ENCODE results near the gene ATXN1. TPM values are rescaled to one million over a fixed set of nuclear protein-coding genes. Genes with fewer than 3 reads are reported as not detected.
A peak's percentile ranks its signal among the peaks of the same experiment; 100 is the strongest.

Gene ATXN1
- polyA plus RNA-seq, 1 of the 3 experiments (the other 2 are of a cell fraction): 7.9 TPM

DNA sequence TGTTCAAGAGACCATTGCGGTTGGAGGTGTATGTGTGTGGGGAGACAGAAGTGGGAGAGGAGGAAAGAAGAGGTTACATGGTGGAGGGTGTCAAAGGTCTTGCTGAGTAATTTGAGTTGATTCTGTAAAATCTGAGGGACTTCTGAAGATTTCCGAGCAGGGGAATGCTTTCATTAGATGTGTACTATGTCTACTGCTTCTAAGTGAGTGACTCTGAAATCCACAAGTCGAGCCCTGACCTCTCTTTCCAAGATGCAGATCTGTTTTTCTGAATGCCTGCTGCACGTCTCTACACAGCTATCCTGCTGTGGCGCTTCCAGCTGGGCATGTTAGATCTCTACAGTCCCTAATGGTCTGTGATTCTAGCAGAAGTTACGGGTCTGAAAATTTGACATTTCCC is 209.8 kb downstream of the ATXN1 start:
- Histone ChIP-seq H2AFZ (ENCODE audit: low read depth) (no peak overlapping the region), H3K9me2 (no peaks in the 10 kb centered on the region), H4K20me1 (ENCODE audit: insufficient read depth) (peaks cover 4% of the 10 kb centered on the region; the same call in 1 of the 2 replicates), H3K4me1 (ENCODE audit: control insufficient read depth in 1 of 2, insufficient read depth in 2 of 2, low read depth in 1 of 2, low read length in 1 of 2) (no peaks in the 10 kb centered on the region), H3K79me2 (ENCODE audit: insufficient read depth) (peaks cover 4% of the 10 kb centered on the region; the same call in 1 of the 2 replicates), H3K27ac (ENCODE audit: low read depth in 2 of 2, low read length in 1 of 2) (no peak overlapping the region), H3K9me3 (no peaks in the 10 kb centered on the region), H3K9ac (no peak overlapping the region), H3K36me3 (replicated peaks in 1 of 2; ENCODE audit: control insufficient read depth in 1 of 2, insufficient read depth in 2 of 2, low read length in 1 of 2) (peaks cover 0 to 31% of the 10 kb centered on the region in 2 experiments), H3K4me3 (ENCODE audit: low read depth in 2 of 2, low read length in 1 of 2) (no peak overlapping the region), H3F3A (replicated peaks; ENCODE audit: insufficient read depth) (no peaks in the 10 kb centered on the region), H3K4me2 (no peak overlapping the region), H3K27me3 (ENCODE audit: insufficient read depth) (no peaks in the 10 kb centered on the region)
- TF ChIP-seq, protein P1, sequence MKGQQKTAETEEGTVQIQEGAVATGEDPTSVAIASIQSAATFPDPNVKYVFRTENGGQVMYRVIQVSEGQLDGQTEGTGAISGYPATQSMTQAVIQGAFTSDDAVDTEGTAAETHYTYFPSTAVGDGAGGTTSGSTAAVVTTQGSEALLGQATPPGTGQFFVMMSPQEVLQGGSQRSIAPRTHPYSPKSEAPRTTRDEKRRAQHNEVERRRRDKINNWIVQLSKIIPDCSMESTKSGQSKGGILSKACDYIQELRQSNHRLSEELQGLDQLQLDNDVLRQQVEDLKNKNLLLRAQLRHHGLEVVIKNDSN (IDR thresholded peaks at IDR 0.05; ENCODE audit: borderline replicate concordance, low read depth): no peak
- no peak for TF ChIP-seq NRF1 (IDR thresholded peaks at IDR 0.05; ENCODE audit: low read depth, low read length)
- TF ChIP-seq, protein P2, sequence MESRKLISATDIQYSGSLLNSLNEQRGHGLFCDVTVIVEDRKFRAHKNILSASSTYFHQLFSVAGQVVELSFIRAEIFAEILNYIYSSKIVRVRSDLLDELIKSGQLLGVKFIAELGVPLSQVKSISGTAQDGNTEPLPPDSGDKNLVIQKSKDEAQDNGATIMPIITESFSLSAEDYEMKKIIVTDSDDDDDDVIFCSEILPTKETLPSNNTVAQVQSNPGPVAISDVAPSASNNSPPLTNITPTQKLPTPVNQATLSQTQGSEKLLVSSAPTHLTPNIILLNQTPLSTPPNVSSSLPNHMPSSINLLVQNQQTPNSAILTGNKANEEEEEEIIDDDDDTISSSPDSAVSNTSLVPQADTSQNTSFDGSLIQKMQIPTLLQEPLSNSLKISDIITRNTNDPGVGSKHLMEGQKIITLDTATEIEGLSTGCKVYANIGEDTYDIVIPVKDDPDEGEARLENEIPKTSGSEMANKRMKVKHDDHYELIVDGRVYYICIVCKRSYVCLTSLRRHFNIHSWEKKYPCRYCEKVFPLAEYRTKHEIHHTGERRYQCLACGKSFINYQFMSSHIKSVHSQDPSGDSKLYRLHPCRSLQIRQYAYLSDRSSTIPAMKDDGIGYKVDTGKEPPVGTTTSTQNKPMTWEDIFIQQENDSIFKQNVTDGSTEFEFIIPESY (IDR thresholded peaks at IDR 0.05; ENCODE audit: borderline replicate concordance, low read depth): no peak
- no peak for DNase-seq
- WGBS (ENCODE audit: low lambda C conversion rate): 84% methylated on average over 6 of the region's 6 CpGs
- CTCF ChIA-PET: no interaction called here
- POLR2A ChIA-PET: no interaction called here

DNA sequence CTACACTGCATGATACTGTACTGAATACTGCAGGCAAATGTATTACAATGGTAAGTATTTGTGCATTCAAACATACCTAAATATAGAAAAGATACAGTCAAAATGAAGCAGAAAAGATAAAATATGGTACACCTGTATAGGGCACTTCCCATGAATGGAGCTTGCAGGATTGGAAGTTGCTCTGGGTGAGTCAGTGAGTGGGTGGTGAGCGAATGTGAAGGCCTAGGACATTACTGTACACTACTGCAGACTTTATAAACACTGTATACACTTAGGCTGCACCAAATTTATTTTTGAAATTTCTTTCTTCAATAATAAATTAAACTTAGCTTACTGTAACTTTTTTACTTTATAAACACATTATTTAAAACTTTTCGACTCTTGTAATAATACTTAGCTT is 213.1 kb downstream of the ATXN1 start:
- POLR2A ChIA-PET: no interaction called here
- no peaks in the 10 kb centered on the region for H3K9me2 ChIP-seq
- no peaks in the 10 kb centered on the region for H3K9me3 ChIP-seq
- WGBS (ENCODE audit: low lambda C conversion rate): 97% methylated on average over 2 of the region's 2 CpGs
- no peaks in the 10 kb centered on the region for H3K4me1 ChIP-seq (ENCODE audit: control insufficient read depth in 1 of 2, insufficient read depth in 2 of 2, low read depth in 1 of 2, low read length in 1 of 2)
- peaks cover 4% of the 10 kb centered on the region; the same call in 1 of the 2 replicates for H4K20me1 ChIP-seq (ENCODE audit: insufficient read depth)
- H3K4me3 ChIP-seq (ENCODE audit: low read depth in 2 of 2, low read length in 1 of 2): no peak overlapping the region
- peaks cover 4% of the 10 kb centered on the region; the same call in 1 of the 2 replicates for H3K79me2 ChIP-seq (ENCODE audit: insufficient read depth)
- no peaks in the 10 kb centered on the region for H3K27me3 ChIP-seq (ENCODE audit: insufficient read depth)
- H3K36me3 ChIP-seq (replicated peaks in 1 of 2; ENCODE audit: control insufficient read depth in 1 of 2, insufficient read depth in 2 of 2, low read length in 1 of 2): peaks cover 0 to 21% of the 10 kb centered on the region in 2 experiments
- 0 out of 2 replicates have a peak overlapping the region, but pooled peaks have one; percentile 14 for H3K4me2 ChIP-seq
- DNase-seq: no peak
- CTCF ChIA-PET: no interaction called here
- TF ChIP-seq SMC3 (IDR thresholded peaks at IDR 0.05; ENCODE audit: low read depth, low read length) (no peak), FOSL2 (IDR thresholded peaks at IDR 0.05; ENCODE audit: borderline replicate concordance, low read depth) (no peak), EZH2phosphoT487 (IDR thresholded peaks at IDR 0.05; ENCODE audit: borderline replicate concordance, low read depth) (no peak), JUND (IDR thresholded peaks at IDR 0.05) (no peak), TCF12 (IDR thresholded peaks at IDR 0.05) (no peak), SIN3A (IDR thresholded peaks at IDR 0.05; ENCODE audit: borderline replicate concordance, low read depth, low read length) (no peak), MXI1 (IDR thresholded peaks at IDR 0.05; ENCODE audit: low read depth, low read length) (no peak), TAF1 (IDR thresholded peaks at IDR 0.05; ENCODE audit: borderline replicate concordance, low read depth, low read length) (no peak)
- TF ChIP-seq, protein P1 (IDR thresholded peaks at IDR 0.05; ENCODE audit: borderline replicate concordance, low read depth): no peak
- TF ChIP-seq, protein P2 (IDR thresholded peaks at IDR 0.05; ENCODE audit: borderline replicate concordance, low read depth): no peak
- TF ChIP-seq, protein P3, sequence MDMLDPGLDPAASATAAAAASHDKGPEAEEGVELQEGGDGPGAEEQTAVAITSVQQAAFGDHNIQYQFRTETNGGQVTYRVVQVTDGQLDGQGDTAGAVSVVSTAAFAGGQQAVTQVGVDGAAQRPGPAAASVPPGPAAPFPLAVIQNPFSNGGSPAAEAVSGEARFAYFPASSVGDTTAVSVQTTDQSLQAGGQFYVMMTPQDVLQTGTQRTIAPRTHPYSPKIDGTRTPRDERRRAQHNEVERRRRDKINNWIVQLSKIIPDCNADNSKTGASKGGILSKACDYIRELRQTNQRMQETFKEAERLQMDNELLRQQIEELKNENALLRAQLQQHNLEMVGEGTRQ (IDR thresholded peaks at IDR 0.05; ENCODE audit: borderline replicate concordance, low read depth, low read length): no peak
- TF ChIP-seq, protein P4, sequence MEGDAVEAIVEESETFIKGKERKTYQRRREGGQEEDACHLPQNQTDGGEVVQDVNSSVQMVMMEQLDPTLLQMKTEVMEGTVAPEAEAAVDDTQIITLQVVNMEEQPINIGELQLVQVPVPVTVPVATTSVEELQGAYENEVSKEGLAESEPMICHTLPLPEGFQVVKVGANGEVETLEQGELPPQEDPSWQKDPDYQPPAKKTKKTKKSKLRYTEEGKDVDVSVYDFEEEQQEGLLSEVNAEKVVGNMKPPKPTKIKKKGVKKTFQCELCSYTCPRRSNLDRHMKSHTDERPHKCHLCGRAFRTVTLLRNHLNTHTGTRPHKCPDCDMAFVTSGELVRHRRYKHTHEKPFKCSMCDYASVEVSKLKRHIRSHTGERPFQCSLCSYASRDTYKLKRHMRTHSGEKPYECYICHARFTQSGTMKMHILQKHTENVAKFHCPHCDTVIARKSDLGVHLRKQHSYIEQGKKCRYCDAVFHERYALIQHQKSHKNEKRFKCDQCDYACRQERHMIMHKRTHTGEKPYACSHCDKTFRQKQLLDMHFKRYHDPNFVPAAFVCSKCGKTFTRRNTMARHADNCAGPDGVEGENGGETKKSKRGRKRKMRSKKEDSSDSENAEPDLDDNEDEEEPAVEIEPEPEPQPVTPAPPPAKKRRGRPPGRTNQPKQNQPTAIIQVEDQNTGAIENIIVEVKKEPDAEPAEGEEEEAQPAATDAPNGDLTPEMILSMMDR (IDR thresholded peaks at IDR 0.05): no peak
- H3F3A ChIP-seq (replicated peaks; ENCODE audit: insufficient read depth): no peaks in the 10 kb centered on the region
- H3K27ac ChIP-seq (ENCODE audit: low read depth in 2 of 2, low read length in 1 of 2): no peak overlapping the region
- H2AFZ ChIP-seq (ENCODE audit: low read depth): no peak overlapping the region
- no peak overlapping the region for H3K9ac ChIP-seq

All from SK-N-SH (cell line).